GM23338 (cell line): ENCODE measurements around the gene RGS16. TPM values are rescaled to one million over a fixed set of nuclear protein-coding genes. Genes with fewer than 3 reads are reported as not detected.

ENCODE experiments used
- ATAC-seq: fragments of 200-7000 bp; cut with Tn5 transposase; 3 replicates; pipeline ENCODE4 v1.9.1; 2020
- DNase-seq: peaks from one replicate; pipeline ENCODE4 v3.0.0-alpha.2; 2015; ENCODE audit warnings: low spot score
- H2AFZ ChIP-seq: fragments of 200-600 bp; sonication (generic); 2 replicates; pipeline ENCODE4 v1.8.0; 2016; ENCODE audit warnings: antibody characterized with exemption, mild to moderate bottlenecking, moderate library complexity
- H3F3A ChIP-seq: fragments of 200-600 bp; sonication (generic); replicated peaks from 2 replicates; pipeline ENCODE4 v1.8.0; 2017; ENCODE audit warnings: antibody characterized with exemption, mixed run types, low read depth
- H3K27ac ChIP-seq: fragments of 200-600 bp; sonication (generic); 2 replicates; pipeline ENCODE4 v1.6.1; 2016; ENCODE audit warnings: low read depth
- H3K27me3 ChIP-seq: fragments of 200-600 bp; sonication (generic); 2 replicates; pipeline ENCODE4 v1.8.0; 2016; ENCODE audit warnings: mild to moderate bottlenecking, mixed run types, moderate library complexity; ENCODE audit not compliant: insufficient read depth
- H3K36me3 ChIP-seq: fragments of 200-600 bp; sonication (generic); 2 replicates; pipeline ENCODE4 v1.8.0; 2016; ENCODE audit warnings: mild to moderate bottlenecking; ENCODE audit not compliant: insufficient read depth
- H3K4me1 ChIP-seq: fragments of 200-600 bp; sonication (generic); 2 replicates; pipeline ENCODE4 v1.8.0; 2016; ENCODE audit warnings: mild to moderate bottlenecking, moderate library complexity; ENCODE audit not compliant: insufficient read depth
- H3K4me2 ChIP-seq: fragments of 200-600 bp; sonication (generic); 2 replicates; pipeline ENCODE4 v1.7.1; 2017; ENCODE audit warnings: mixed run types
- H3K4me3 ChIP-seq: fragments of 200-600 bp; sonication (generic); 2 replicates; pipeline ENCODE4 v1.6.1; 2016; ENCODE audit warnings: mixed run types
- H3K79me2 ChIP-seq: fragments of 200-600 bp; sonication (generic); replicated peaks from 2 replicates; pipeline ENCODE4 v1.8.0; 2017; ENCODE audit warnings: mild to moderate bottlenecking; ENCODE audit not compliant: insufficient read depth
- H3K9me2 ChIP-seq: fragments of 200-600 bp; sonication (generic); 2 replicates; pipeline ENCODE4 v1.8.0; 2017; ENCODE audit not compliant: insufficient read depth
- H4K20me1 ChIP-seq: fragments of 200-600 bp; sonication (generic); replicated peaks from 2 replicates; pipeline ENCODE4 v1.8.0; 2017; ENCODE audit warnings: mild to moderate bottlenecking; ENCODE audit not compliant: insufficient read depth
- H3K27ac Mint-ChIP-seq: 2 replicates; pipeline ENCODE4 v1.8.0; 2020; ENCODE audit warnings: inconsistent platforms, mild to moderate bottlenecking, moderate library complexity, mixed read lengths
- H3K27me3 Mint-ChIP-seq: 3 replicates; pipeline ENCODE4 v1.8.0; 2022; ENCODE audit warnings: low read depth, mild to moderate bottlenecking, moderate library complexity, mixed read lengths, inconsistent platforms; ENCODE audit not compliant: insufficient read depth, poor library complexity
- H3K36me3 Mint-ChIP-seq: 3 replicates; pipeline ENCODE4 v1.8.0; 2021; ENCODE audit warnings: low read depth, mild to moderate bottlenecking, inconsistent platforms, moderate library complexity, mixed read lengths
- H3K4me1 Mint-ChIP-seq: 3 replicates; pipeline ENCODE4 v1.8.0; 2020; ENCODE audit warnings: mild to moderate bottlenecking, inconsistent platforms, mixed read lengths
- H3K4me3 Mint-ChIP-seq: 3 replicates; pipeline ENCODE4 v1.8.0; 2021; ENCODE audit warnings: moderate library complexity, mild to moderate bottlenecking, inconsistent platforms, mixed read lengths
- H3K9me3 Mint-ChIP-seq: 3 replicates; pipeline ENCODE4 v1.8.0; 2020; ENCODE audit warnings: moderate library complexity, mild to moderate bottlenecking, inconsistent platforms, mixed read lengths
- EZH2 ChIP-seq: fragments of 200-600 bp; sonication (generic); IDR thresholded peaks from one replicate; pipeline ENCODE4 v1.8.0; 2017; ENCODE audit warnings: antibody characterized with exemption, mild to moderate bottlenecking, low read depth; ENCODE audit not compliant: unreplicated experiment
- EZH2phosphoT487 ChIP-seq: fragments of 200-600 bp; sonication (generic); IDR thresholded peaks from one replicate; pipeline ENCODE4 v1.8.1; 2018; ENCODE audit warnings: antibody characterized with exemption; ENCODE audit not compliant: unreplicated experiment
- JUNB ChIP-seq: IDR thresholded peaks from one replicate; pipeline ENCODE4 v1.6.1; 2016; ENCODE audit warnings: antibody characterized with exemption; ENCODE audit not compliant: unreplicated experiment
- NANOG ChIP-seq: IDR thresholded peaks from 2 replicates; pipeline ENCODE4 v1.6.1; 2016; ENCODE audit warnings: antibody characterized with exemption, borderline replicate concordance
- REST ChIP-seq: IDR thresholded peaks from one replicate; pipeline ENCODE4 v1.6.1; 2018; ENCODE audit warnings: antibody characterized with exemption; ENCODE audit not compliant: unreplicated experiment
- STAT1 ChIP-seq: IDR thresholded peaks from one replicate; pipeline ENCODE4 v1.6.1; 2016; ENCODE audit warnings: antibody characterized with exemption; ENCODE audit not compliant: unreplicated experiment
- ZNF114 ChIP-seq: fragments of 250-450 bp; sonication (Bioruptor Pico); IDR thresholded peaks from 2 replicates; pipeline ENCODE4 v1.5.0; 2020; ENCODE audit warnings: mild to moderate bottlenecking, moderate library complexity
- ZNF331 ChIP-seq: fragments of 250-450 bp; sonication (Bioruptor Pico); IDR thresholded peaks from 2 replicates; pipeline ENCODE4 v1.5.0; 2020; ENCODE audit warnings: low read depth, mild to moderate bottlenecking, moderate library complexity
- polyA plus RNA-seq: library from polyadenylated mRNA; unstranded; fragments of >200 nt; fragmentation: Nextera tagmentation; extraction: Ambion mirVana; gene quantifications from 2 replicates; pipeline ENCODE4 v1.2.1, GENCODE V29; 2016
- total RNA-seq: library from RNA; depleted of rRNA; stranded (reverse); fragments of >200 nt; shearing (Covaris generic); gene quantifications from 2 replicates; pipeline ENCODE4 v1.2.3, GENCODE V29; 2014
- TF ChIP-seq, protein P1 (sequence below), 2 experiments: fragments of 200-600 bp in 1 of 2; sonication (generic) in 1 of 2; conservative IDR thresholded peaks; 2 replicates each; pipeline versions ENCODE4 v1.5.1 to v1.6.1; 2016 to 2017; ENCODE audit warnings: antibody characterized with exemption in 2 of 2, low read depth in 2 of 2, mild to moderate bottlenecking in 2 of 2, moderate library complexity in 1 of 2

The RGS16 gene
- total and polyA plus RNA-seq, 2 experiments from 2014 or later: 15.4 to 31.6 TPM

DNA sequence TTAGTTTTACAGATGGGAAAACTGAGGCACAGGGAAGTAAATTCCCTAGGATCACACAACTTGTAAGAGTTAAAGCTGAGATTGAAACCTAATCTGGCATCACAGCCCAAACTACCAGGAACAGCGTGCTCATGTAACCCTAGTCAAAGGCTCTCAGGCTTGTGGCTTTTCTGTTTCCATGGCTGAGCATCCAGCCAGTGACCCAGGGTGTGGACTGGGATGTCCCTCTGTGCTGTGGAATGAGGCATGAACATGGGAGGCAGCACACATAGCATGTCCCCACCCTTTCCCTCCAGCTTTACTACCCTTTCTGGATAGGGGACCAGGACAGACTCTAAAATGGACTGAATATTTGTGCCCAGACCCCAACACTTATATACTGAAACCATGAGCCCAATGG, 35.1 kb upstream of the RGS16 start:
- no peak for ATAC-seq
- H3K27ac Mint-ChIP-seq: no peak overlapping the region
- peaks cover 8% of the 10 kb centered on the region; the same call in 1 of the 2 replicates for H3K9me2 ChIP-seq
- no peaks in the 10 kb centered on the region for H3K27me3 ChIP-seq
- H4K20me1 ChIP-seq: no peaks in the 10 kb centered on the region
- no peak overlapping the region for H3K4me3 Mint-ChIP-seq
- no peaks in the 10 kb centered on the region for H3F3A ChIP-seq
- H3K27ac ChIP-seq: no peak overlapping the region
- H3K4me3 ChIP-seq: no peak overlapping the region
- no peaks in the 10 kb centered on the region for H3K36me3 ChIP-seq
- no peaks in the 10 kb centered on the region for H3K4me1 ChIP-seq
- no peak overlapping the region for H3K4me2 ChIP-seq
- H3K79me2 ChIP-seq: no peaks in the 10 kb centered on the region
- H3K27me3 Mint-ChIP-seq: peaks cover 3% of the 10 kb centered on the region
- no peak for DNase-seq
- H3K9me3 Mint-ChIP-seq: no peaks in the 10 kb centered on the region; the same call in 2 of the 3 replicates
- no peak for TF ChIP-seq REST
- no peak for TF ChIP-seq ZNF331 (CRISPR knock-in tag)
- TF ChIP-seq EZH2phosphoT487: no peak
- TF ChIP-seq, protein P1, sequence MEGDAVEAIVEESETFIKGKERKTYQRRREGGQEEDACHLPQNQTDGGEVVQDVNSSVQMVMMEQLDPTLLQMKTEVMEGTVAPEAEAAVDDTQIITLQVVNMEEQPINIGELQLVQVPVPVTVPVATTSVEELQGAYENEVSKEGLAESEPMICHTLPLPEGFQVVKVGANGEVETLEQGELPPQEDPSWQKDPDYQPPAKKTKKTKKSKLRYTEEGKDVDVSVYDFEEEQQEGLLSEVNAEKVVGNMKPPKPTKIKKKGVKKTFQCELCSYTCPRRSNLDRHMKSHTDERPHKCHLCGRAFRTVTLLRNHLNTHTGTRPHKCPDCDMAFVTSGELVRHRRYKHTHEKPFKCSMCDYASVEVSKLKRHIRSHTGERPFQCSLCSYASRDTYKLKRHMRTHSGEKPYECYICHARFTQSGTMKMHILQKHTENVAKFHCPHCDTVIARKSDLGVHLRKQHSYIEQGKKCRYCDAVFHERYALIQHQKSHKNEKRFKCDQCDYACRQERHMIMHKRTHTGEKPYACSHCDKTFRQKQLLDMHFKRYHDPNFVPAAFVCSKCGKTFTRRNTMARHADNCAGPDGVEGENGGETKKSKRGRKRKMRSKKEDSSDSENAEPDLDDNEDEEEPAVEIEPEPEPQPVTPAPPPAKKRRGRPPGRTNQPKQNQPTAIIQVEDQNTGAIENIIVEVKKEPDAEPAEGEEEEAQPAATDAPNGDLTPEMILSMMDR (conservative IDR thresholded peaks at IDR 0.05; ENCODE audit: low read depth in 2 of 2): no peak
- no peak for TF ChIP-seq NANOG
- no peak for TF ChIP-seq EZH2
- peaks cover 3% of the 10 kb centered on the region; the same call in 1 of the 3 replicates for H3K4me1 Mint-ChIP-seq
- H3K36me3 Mint-ChIP-seq: no peaks in the 10 kb centered on the region
- H2AFZ ChIP-seq: no peak overlapping the region

DNA sequence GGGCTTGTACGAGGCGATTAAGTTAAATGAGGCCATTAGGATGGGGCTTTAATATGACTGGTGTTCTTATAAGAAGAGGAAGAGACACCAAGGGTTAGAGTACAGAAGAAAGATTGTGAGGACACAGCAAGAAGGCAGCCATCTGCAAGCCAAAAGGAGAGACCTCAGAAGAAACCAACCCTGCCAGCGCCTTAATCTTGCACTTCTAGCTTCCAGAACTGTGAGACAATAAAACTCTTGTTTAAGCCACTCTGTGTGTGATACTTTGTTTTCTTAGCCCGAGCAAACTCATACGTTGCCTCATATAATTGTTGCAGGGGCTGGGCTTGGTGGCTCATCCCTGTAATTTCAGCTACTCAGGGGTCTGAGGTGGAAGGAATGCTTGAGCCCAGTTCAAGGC, 33.6 kb upstream of the RGS16 start:
- Mint-ChIP-seq H3K36me3 (no peaks in the 10 kb centered on the region), H3K4me1 (peaks cover 14% of the 10 kb centered on the region), H3K27me3 (peaks cover 2% of the 10 kb centered on the region), H3K4me3 (no peak overlapping the region), H3K27ac (no peak overlapping the region), H3K9me3 (no peaks in the 10 kb centered on the region; the same call in 2 of the 3 replicates)
- Histone ChIP-seq H3K27me3 (no peaks in the 10 kb centered on the region), H3K9me2 (no peaks in the 10 kb centered on the region), H2AFZ (no peak overlapping the region), H3K4me1 (0 out of 2 replicates have a peak, but pooled peaks cover 6% of the 10 kb centered on the region), H3K27ac (no peak overlapping the region), H3K79me2 (no peaks in the 10 kb centered on the region), H4K20me1 (no peaks in the 10 kb centered on the region), H3K4me3 (no peak overlapping the region), H3K36me3 (no peaks in the 10 kb centered on the region), H3F3A (no peaks in the 10 kb centered on the region), H3K4me2 (no peak overlapping the region)
- DNase-seq (no peak), ATAC-seq (no peak)
- no peak for TF ChIP-seq STAT1
- no peak for TF ChIP-seq JUNB
- TF ChIP-seq, protein P1 (conservative IDR thresholded peaks at IDR 0.05; ENCODE audit: low read depth in 2 of 2): no peak
- TF ChIP-seq NANOG: no peak
- no peak for TF ChIP-seq EZH2
- no peak for TF ChIP-seq ZNF114 (CRISPR knock-in tag)
